OCI-LY1 (cell line): Measurements from ENCODE around the gene DBT.

Source experiments
- EZH2 ChIP-seq: fragments of 200-600 bp; sonication (generic), shearing (Covaris generic); IDR thresholded peaks from 2 replicates; pipeline ENCODE4 v1.8.0; 2017; ENCODE audit warnings: borderline replicate concordance, mixed run types, mild to moderate bottlenecking, antibody characterized with exemption, low read length, moderate library complexity, mixed read lengths
- TF ChIP-seq, protein P1 (sequence below): fragments of 200-600 bp; sonication (generic), shearing (Covaris generic); IDR thresholded peaks from 2 replicates; pipeline ENCODE4 v1.5.1; 2017; ENCODE audit warnings: mild to moderate bottlenecking, antibody characterized with exemption, low read length, moderate library complexity, mixed read lengths

DNA sequence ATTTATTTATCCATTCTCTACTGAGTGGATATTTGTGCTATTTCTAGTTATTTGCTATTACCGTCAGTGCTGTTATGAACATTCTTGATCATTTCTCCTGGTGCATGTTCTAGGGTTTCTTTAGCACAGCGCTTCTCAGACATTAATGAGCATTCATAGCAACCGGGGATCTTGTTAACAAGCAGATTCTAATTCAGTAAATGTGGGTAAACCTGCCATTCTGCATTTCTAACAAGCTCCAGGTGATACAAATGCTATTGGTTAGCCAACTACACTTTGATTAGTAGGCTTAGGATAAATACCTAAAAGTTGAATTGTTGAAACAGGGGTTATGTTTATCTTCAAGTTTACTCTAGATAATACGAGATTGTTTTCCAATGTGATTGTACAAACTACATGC, 3.3 kb upstream of the DBT start:
- TF ChIP-seq EZH2, result no peak
- TF ChIP-seq, protein P1, sequence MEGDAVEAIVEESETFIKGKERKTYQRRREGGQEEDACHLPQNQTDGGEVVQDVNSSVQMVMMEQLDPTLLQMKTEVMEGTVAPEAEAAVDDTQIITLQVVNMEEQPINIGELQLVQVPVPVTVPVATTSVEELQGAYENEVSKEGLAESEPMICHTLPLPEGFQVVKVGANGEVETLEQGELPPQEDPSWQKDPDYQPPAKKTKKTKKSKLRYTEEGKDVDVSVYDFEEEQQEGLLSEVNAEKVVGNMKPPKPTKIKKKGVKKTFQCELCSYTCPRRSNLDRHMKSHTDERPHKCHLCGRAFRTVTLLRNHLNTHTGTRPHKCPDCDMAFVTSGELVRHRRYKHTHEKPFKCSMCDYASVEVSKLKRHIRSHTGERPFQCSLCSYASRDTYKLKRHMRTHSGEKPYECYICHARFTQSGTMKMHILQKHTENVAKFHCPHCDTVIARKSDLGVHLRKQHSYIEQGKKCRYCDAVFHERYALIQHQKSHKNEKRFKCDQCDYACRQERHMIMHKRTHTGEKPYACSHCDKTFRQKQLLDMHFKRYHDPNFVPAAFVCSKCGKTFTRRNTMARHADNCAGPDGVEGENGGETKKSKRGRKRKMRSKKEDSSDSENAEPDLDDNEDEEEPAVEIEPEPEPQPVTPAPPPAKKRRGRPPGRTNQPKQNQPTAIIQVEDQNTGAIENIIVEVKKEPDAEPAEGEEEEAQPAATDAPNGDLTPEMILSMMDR, result no peak
